Measurements from ENCODE around the gene PIWIL1.

The PIWIL1 gene

DNA sequence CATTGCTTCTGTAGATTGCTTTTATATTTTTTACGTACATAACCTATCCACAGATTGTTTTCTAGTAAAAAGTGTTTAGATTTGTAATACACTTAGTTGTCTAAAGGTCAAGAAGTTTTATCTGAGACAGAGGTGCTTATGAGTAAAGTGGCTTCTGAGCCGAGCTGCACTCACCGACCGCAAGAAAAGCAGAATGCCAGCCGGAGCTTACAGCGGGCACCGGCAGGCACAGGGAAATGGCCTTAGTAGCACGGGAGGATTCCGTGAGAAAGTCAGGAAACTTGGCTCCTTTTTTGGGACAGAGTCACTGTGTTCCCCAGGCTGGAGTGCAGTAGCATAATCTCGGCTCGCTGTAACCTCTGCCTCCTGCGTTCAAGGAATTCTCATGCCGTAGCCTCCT, 29.8 kb downstream of the PIWIL1 start:
- Histone ChIP-seq H3K4me3 (ENCODE audit: low read length) (no peak overlapping the region), H3K23ac (ENCODE audit: low read length) (no peak overlapping the region), H3K18ac (ENCODE audit: low read length) (no peak overlapping the region), H2BK5ac (ENCODE audit: low read length) (no peak overlapping the region), H3K9ac (ENCODE audit: low read length) (no peak overlapping the region), H4K5ac (ENCODE audit: low read length) (no peak overlapping the region), H3K56ac (ENCODE audit: low read length) (no peak overlapping the region), H2AK5ac (ENCODE audit: low read length) (no peak overlapping the region), H3K79me1 (ENCODE audit: low read length) (no peaks in the 10 kb centered on the region), H3K4ac (ENCODE audit: low read depth, low read length) (no peak overlapping the region), H3K27ac (ENCODE audit: low read depth, low read length) (no peak overlapping the region), H3K4me2 (ENCODE audit: low read length) (no peak overlapping the region), H4K8ac (ENCODE audit: low read depth, low read length) (no peak overlapping the region), H3K79me2 (ENCODE audit: control insufficient read depth, insufficient read depth, low read length) (no peaks in the 10 kb centered on the region), H2BK15ac (replicated peaks; ENCODE audit: low read depth) (no peak overlapping the region), H3K4me1 (ENCODE audit: control insufficient read depth, low read depth, low read length) (no peaks in the 10 kb centered on the region), H2BK120ac (ENCODE audit: low read depth, low read length) (no peak overlapping the region), H3K36me3 (ENCODE audit: control insufficient read depth, insufficient read depth, low read length) (no peaks in the 10 kb centered on the region), H3K27me3 (ENCODE audit: insufficient read depth, low read length, poor library complexity) (no peaks in the 10 kb centered on the region)
- DNase-seq: no peak
- WGBS (ENCODE audit: extremely low coverage, insufficient coverage, low lambda C conversion rate): no CpG with 5 or more reads among the region's 13 CpGs

DNA sequence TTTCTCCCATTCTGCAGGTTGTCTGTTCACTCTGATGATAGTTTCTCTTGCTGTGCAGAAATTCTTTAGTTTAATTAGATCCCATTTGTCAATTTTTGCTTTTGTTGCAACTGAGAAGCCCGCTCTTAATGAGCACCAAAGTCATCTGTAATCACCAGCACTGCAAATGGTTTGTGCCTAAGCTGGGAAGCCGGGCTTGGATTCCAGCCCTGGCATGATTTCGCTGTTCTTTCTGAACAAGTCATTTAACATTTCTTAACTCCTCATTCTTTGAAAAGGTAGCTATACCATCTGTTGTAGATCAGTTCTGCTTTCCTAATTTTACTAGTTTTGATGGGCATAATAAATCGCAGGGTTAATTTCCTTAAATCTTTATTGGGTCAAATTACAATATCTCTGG, 32.1 kb downstream of the PIWIL1 start:
- H3K23ac ChIP-seq (ENCODE audit: low read length): no peak overlapping the region
- H3K18ac ChIP-seq (ENCODE audit: low read length): no peak overlapping the region
- no peak overlapping the region for H2AK5ac ChIP-seq (ENCODE audit: low read length)
- H3K4me1 ChIP-seq (ENCODE audit: control insufficient read depth, low read depth, low read length): no peaks in the 10 kb centered on the region
- no peak for DNase-seq
- no peak overlapping the region for H3K9ac ChIP-seq (ENCODE audit: low read length)
- H4K8ac ChIP-seq (ENCODE audit: low read depth, low read length): no peak overlapping the region
- no peaks in the 10 kb centered on the region for H3K36me3 ChIP-seq (ENCODE audit: control insufficient read depth, insufficient read depth, low read length)
- H3K27ac ChIP-seq (ENCODE audit: low read depth, low read length): no peak overlapping the region
- no CpG with 5 or more reads among the region's 4 CpGs for WGBS (ENCODE audit: extremely low coverage, insufficient coverage, low lambda C conversion rate)
- no peak overlapping the region for H3K4ac ChIP-seq (ENCODE audit: low read depth, low read length)
- H2BK15ac ChIP-seq (replicated peaks; ENCODE audit: low read depth): no peak overlapping the region
- H3K56ac ChIP-seq (ENCODE audit: low read length): no peak overlapping the region
- no peaks in the 10 kb centered on the region for H3K79me1 ChIP-seq (ENCODE audit: low read length)
- no peaks in the 10 kb centered on the region for H3K27me3 ChIP-seq (ENCODE audit: insufficient read depth, low read length, poor library complexity)
- no peak overlapping the region for H2BK5ac ChIP-seq (ENCODE audit: low read length)
- no peak overlapping the region for H3K4me3 ChIP-seq (ENCODE audit: low read length)
- H2BK120ac ChIP-seq (ENCODE audit: low read depth, low read length): no peak overlapping the region
- H3K4me2 ChIP-seq (ENCODE audit: low read length): no peak overlapping the region
- H3K79me2 ChIP-seq (ENCODE audit: control insufficient read depth, insufficient read depth, low read length): no peaks in the 10 kb centered on the region
- H4K5ac ChIP-seq (ENCODE audit: low read length): no peak overlapping the region

DNA sequence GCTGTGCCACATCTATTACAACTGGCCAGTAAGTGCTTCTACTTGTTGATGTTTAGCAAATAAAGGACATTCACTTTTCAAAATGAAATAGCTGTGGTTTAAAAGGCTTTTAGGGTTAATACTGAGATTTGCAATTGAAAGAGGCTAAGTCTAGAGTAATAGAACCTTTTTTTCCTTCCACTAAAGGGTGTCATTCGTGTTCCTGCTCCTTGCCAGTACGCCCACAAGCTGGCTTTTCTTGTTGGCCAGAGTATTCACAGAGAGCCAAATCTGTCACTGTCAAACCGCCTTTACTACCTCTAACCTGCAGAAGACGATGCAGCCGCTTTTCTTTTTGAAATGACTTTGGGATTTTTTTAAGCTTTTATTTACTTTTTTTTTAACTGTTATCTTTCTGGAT, 33.6 kb downstream of the PIWIL1 start:
- Histone ChIP-seq H3K27me3 (ENCODE audit: insufficient read depth, low read length, poor library complexity) (no peaks in the 10 kb centered on the region), H3K79me2 (ENCODE audit: control insufficient read depth, insufficient read depth, low read length) (no peaks in the 10 kb centered on the region), H3K4me1 (ENCODE audit: control insufficient read depth, low read depth, low read length) (no peaks in the 10 kb centered on the region), H3K36me3 (ENCODE audit: control insufficient read depth, insufficient read depth, low read length) (no peaks in the 10 kb centered on the region), H3K4me3 (ENCODE audit: low read length) (no peak overlapping the region), H3K4ac (ENCODE audit: low read depth, low read length) (no peak overlapping the region), H3K56ac (ENCODE audit: low read length) (no peak overlapping the region), H2BK120ac (ENCODE audit: low read depth, low read length) (no peak overlapping the region), H3K9ac (ENCODE audit: low read length) (no peak overlapping the region), H3K4me2 (ENCODE audit: low read length) (no peak overlapping the region), H4K5ac (ENCODE audit: low read length) (no peak overlapping the region), H2BK5ac (ENCODE audit: low read length) (no peak overlapping the region), H3K23ac (ENCODE audit: low read length) (no peak overlapping the region), H2BK15ac (replicated peaks; ENCODE audit: low read depth) (no peak overlapping the region), H3K79me1 (ENCODE audit: low read length) (no peaks in the 10 kb centered on the region), H4K8ac (ENCODE audit: low read depth, low read length) (no peak overlapping the region), H3K27ac (ENCODE audit: low read depth, low read length) (no peak overlapping the region), H3K18ac (ENCODE audit: low read length) (no peak overlapping the region), H2AK5ac (ENCODE audit: low read length) (no peak overlapping the region)
- no peak for DNase-seq
- no CpG with 5 or more reads among the region's 5 CpGs for WGBS (ENCODE audit: extremely low coverage, insufficient coverage, low lambda C conversion rate)

DNA sequence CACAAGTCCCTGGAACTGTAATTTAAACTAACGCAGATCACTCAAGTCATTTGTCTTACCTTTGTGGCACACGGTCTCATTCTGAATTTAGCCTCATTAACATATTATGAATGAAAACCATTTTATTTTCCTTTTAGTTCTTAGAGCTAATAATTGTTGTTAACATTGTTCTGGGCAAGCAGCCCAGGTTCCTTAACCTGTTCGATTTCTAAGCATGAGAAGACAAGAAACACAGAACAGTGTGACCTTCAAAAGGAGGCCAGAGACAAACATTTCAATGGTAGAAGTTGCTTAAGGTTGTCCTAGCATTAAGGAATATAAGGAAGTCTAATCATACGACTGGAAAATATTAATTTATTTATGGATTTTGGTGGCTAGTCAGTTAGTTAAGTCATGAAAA, 35.2 kb downstream of the PIWIL1 start:
- no peaks in the 10 kb centered on the region for H3K36me3 ChIP-seq (ENCODE audit: control insufficient read depth, insufficient read depth, low read length)
- no peak overlapping the region for H4K8ac ChIP-seq (ENCODE audit: low read depth, low read length)
- no peak for DNase-seq
- H3K27ac ChIP-seq (ENCODE audit: low read depth, low read length): no peak overlapping the region
- no peak overlapping the region for H3K23ac ChIP-seq (ENCODE audit: low read length)
- WGBS (ENCODE audit: extremely low coverage, insufficient coverage, low lambda C conversion rate): no CpG with 5 or more reads among the region's 4 CpGs
- H3K4me2 ChIP-seq (ENCODE audit: low read length): no peak overlapping the region
- no peaks in the 10 kb centered on the region for H3K4me1 ChIP-seq (ENCODE audit: control insufficient read depth, low read depth, low read length)
- no peak overlapping the region for H3K4me3 ChIP-seq (ENCODE audit: low read length)
- no peak overlapping the region for H3K9ac ChIP-seq (ENCODE audit: low read length)
- H3K4ac ChIP-seq (ENCODE audit: low read depth, low read length): no peak overlapping the region
- no peak overlapping the region for H2BK15ac ChIP-seq (replicated peaks; ENCODE audit: low read depth)
- H3K27me3 ChIP-seq (ENCODE audit: insufficient read depth, low read length, poor library complexity): no peaks in the 10 kb centered on the region
- no peak overlapping the region for H2BK120ac ChIP-seq (ENCODE audit: low read depth, low read length)
- H4K5ac ChIP-seq (ENCODE audit: low read length): no peak overlapping the region
- no peak overlapping the region for H2BK5ac ChIP-seq (ENCODE audit: low read length)
- H2AK5ac ChIP-seq (ENCODE audit: low read length): no peak overlapping the region
- no peaks in the 10 kb centered on the region for H3K79me1 ChIP-seq (ENCODE audit: low read length)
- H3K18ac ChIP-seq (ENCODE audit: low read length): no peak overlapping the region
- no peaks in the 10 kb centered on the region for H3K79me2 ChIP-seq (ENCODE audit: control insufficient read depth, insufficient read depth, low read length)
- no peak overlapping the region for H3K56ac ChIP-seq (ENCODE audit: low read length)

DNA sequence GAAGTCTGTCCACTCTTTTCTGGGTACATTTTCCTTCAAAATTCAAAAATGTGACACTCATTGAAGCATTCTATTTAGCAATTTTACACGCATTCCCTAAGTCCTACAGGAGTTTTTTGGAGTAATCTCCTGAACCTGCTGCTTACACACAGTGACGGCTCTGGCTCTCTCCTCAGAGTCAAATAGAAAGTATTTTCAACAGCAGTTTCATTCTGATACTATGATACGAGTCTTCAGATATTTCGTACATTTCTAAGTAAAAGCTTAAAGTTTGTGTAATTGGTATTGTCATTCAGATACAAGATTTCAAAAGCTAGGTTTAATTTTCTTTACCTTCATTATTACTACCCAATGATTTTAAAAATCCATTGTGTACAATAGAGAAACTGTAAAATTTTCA, 36.4 kb downstream of the PIWIL1 start:
- Histone ChIP-seq H3K79me1 (ENCODE audit: low read length) (no peaks in the 10 kb centered on the region), H3K4ac (ENCODE audit: low read depth, low read length) (no peak overlapping the region), H2BK120ac (ENCODE audit: low read depth, low read length) (no peak overlapping the region), H3K27ac (ENCODE audit: low read depth, low read length) (no peak overlapping the region), H3K4me2 (ENCODE audit: low read length) (no peak overlapping the region), H3K56ac (ENCODE audit: low read length) (no peak overlapping the region), H3K4me3 (ENCODE audit: low read length) (no peak overlapping the region), H3K23ac (ENCODE audit: low read length) (no peak overlapping the region), H3K4me1 (ENCODE audit: control insufficient read depth, low read depth, low read length) (no peaks in the 10 kb centered on the region), H3K27me3 (ENCODE audit: insufficient read depth, low read length, poor library complexity) (no peaks in the 10 kb centered on the region), H3K9ac (ENCODE audit: low read length) (no peak overlapping the region), H2BK5ac (ENCODE audit: low read length) (no peak overlapping the region), H3K18ac (ENCODE audit: low read length) (no peak overlapping the region), H2AK5ac (ENCODE audit: low read length) (no peak overlapping the region), H3K36me3 (ENCODE audit: control insufficient read depth, insufficient read depth, low read length) (no peaks in the 10 kb centered on the region), H3K79me2 (ENCODE audit: control insufficient read depth, insufficient read depth, low read length) (no peaks in the 10 kb centered on the region), H2BK15ac (replicated peaks; ENCODE audit: low read depth) (no peak overlapping the region), H4K8ac (ENCODE audit: low read depth, low read length) (no peak overlapping the region), H4K5ac (ENCODE audit: low read length) (no peak overlapping the region)
- no peak for DNase-seq
- WGBS (ENCODE audit: extremely low coverage, insufficient coverage, low lambda C conversion rate): no CpG with 5 or more reads among the region's 4 CpGs

Measured in mesendoderm (in vitro differentiated cells).